Lower lobe of right lung (tissue), 2 donors: ENCODE results near the gene SLC2A11. TPM values are rescaled to one million over a fixed set of nuclear protein-coding genes. Genes with fewer than 3 reads are reported as not detected.
A peak's percentile ranks its signal among the peaks of the same experiment; 100 is the strongest.
"Not testable (repeated sequence)": the region's sequence is repeated elsewhere in the genome, so short reads cannot be mapped to it uniquely, and the experiment has no call there.

Experiments
- ATAC-seq, 2 donors: fragments of 200-7000 bp; cut with Tn5 transposase; one replicate each; pipeline ENCODE4 v1.9.1; 2020 to 2022; ENCODE audit warnings: mild to moderate bottlenecking in 2 of 2, moderate library complexity in 2 of 2
- DNase-seq: peaks from one replicate; pipeline ENCODE4 v3.0.0-alpha.2; 2020
- H3K27ac ChIP-seq: fragments of 200-600 bp; one replicate; pipeline ENCODE4 v1.8.0; 2022
- H3K27me3 ChIP-seq: fragments of 200-600 bp; one replicate; pipeline ENCODE4 v1.8.0; 2022; ENCODE audit warnings: low read depth
- H3K36me3 ChIP-seq: fragments of 200-600 bp; one replicate; pipeline ENCODE4 v1.8.0; 2022; ENCODE audit warnings: mild to moderate bottlenecking
- H3K4me1 ChIP-seq: fragments of 200-600 bp; one replicate; pipeline ENCODE4 v1.8.0; 2022
- H3K4me3 ChIP-seq: fragments of 200-600 bp; one replicate; pipeline ENCODE4 v1.8.0; 2022; ENCODE audit warnings: mild to moderate bottlenecking
- H3K9me3 ChIP-seq: fragments of 200-600 bp; one replicate; pipeline ENCODE4 v1.8.0; 2022
- intact Hi-C: fragments of 100-400 bp; cut with DNase I; formaldehyde crosslinking; loops from one replicate; pipeline ENCODE4 v1.11.0; 2022
- total RNA-seq: library from RNA; stranded (reverse); fragmentation: NEBNext Ultra II Directional; extraction: Animal tissue kit (Norgen Biotek cat#: 25700); gene quantifications from one replicate; pipeline ENCODE4 v1.2.1, GENCODE V29; 2021
- TF ChIP-seq, protein P1 (sequence below): fragments of 200-600 bp; IDR thresholded peaks from one replicate; pipeline ENCODE4 v1.8.0; 2022; ENCODE audit warnings: antibody characterized with exemption, mild to moderate bottlenecking
- donor health status: DM: no; HTN: yes; CAD: no; lungs with severe emphysema.

Gene SLC2A11
- total RNA-seq, 1 donor from 2014 or later = 12.7 TPM

DNA sequence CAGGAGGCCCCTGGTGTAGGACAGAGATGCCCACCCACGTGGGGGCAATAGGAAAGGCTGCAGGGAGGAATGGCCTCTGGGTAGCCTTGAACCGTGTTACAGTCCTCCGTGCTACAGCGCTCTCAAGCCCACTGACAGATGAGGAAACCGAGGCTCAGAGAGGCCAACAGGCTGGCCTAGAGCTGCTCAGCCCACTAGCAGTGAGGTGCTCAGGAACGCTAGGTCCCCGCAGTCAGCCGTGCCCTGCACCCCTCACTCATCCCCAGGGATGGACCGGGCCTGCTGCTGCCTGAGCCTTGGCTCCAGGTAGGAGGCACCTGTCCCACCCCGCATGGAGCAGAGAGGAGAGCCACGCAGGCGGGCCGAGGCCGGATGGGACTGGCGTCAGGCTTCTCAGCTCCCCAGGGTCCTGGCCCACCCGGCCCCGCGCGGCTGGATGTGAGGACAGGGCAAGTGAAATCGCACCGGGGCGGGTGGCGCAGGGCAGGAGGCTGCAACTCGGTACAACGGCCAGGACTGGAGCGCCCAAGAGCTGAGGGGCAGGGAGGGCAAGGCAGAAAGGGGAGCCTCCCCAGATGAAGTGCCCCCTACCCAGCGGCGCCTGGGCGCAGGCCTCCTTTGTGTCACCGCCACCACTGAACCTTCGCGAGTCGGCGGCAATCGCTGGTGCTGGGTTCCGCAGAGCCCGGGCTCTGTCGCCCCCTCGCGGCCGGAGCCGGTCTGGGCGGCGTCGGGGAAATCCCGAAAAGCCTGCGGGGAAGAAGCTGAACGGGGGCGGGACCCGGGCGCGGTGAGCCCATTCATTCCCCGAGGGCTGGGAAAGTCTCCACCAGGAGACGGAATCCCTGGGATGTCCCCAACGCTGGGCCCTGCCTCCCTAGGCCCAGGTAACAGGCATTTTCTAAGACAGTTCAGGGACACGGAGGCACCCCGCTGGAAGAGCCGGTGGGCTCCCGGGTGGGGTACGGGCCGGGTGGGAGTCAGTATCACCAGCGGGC lies 8.4 kb upstream of the SLC2A11 start:
- TF ChIP-seq, protein P1, sequence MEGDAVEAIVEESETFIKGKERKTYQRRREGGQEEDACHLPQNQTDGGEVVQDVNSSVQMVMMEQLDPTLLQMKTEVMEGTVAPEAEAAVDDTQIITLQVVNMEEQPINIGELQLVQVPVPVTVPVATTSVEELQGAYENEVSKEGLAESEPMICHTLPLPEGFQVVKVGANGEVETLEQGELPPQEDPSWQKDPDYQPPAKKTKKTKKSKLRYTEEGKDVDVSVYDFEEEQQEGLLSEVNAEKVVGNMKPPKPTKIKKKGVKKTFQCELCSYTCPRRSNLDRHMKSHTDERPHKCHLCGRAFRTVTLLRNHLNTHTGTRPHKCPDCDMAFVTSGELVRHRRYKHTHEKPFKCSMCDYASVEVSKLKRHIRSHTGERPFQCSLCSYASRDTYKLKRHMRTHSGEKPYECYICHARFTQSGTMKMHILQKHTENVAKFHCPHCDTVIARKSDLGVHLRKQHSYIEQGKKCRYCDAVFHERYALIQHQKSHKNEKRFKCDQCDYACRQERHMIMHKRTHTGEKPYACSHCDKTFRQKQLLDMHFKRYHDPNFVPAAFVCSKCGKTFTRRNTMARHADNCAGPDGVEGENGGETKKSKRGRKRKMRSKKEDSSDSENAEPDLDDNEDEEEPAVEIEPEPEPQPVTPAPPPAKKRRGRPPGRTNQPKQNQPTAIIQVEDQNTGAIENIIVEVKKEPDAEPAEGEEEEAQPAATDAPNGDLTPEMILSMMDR = peak; percentile 99
- intact Hi-C loops = no loop called here
- peak; percentile 87 for DNase-seq
- Histone ChIP-seq H3K27ac (no peak overlapping the region), H3K4me1 (peaks cover 34% of the 10 kb centered on the region), H3K9me3 (no peaks in the 10 kb centered on the region), H3K4me3 (no peak overlapping the region), H3K36me3 (no peaks in the 10 kb centered on the region), H3K27me3 (no peaks in the 10 kb centered on the region)
- peak; percentile 90 for ATAC-seq

DNA sequence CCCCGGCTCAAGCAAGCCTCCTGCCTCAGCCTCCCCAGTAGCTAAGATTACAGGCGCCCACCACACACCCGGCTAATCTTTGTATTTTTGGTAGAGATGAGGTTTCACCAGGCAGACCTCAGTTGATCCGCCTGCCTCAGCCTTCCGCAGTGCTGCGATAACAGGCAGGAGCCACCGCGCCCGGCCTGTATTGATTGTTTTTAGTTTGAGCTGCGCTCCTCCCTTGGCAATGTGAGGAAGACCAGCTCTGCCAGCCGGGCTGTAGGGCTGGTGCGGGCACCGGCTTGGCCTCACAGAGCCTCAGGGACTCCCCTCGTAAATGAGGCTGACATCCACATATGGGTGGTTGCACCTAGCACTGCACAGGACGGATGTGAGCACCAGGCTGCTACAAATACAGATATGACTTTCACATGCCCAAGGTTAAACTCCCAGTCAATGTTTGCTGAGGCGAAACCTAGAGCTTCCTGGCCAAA lies 7.5 kb upstream of the SLC2A11 start:
- Histone ChIP-seq H3K27ac (no peak overlapping the region), H3K36me3 (no peaks in the 10 kb centered on the region), H3K27me3 (no peaks in the 10 kb centered on the region), H3K4me1 (peaks cover 25% of the 10 kb centered on the region), H3K4me3 (no peak overlapping the region), H3K9me3 (no peaks in the 10 kb centered on the region)
- intact Hi-C loops = no loop called here
- no peak for ATAC-seq
- TF ChIP-seq, protein P1 = no peak
- DNase-seq = no peak

DNA sequence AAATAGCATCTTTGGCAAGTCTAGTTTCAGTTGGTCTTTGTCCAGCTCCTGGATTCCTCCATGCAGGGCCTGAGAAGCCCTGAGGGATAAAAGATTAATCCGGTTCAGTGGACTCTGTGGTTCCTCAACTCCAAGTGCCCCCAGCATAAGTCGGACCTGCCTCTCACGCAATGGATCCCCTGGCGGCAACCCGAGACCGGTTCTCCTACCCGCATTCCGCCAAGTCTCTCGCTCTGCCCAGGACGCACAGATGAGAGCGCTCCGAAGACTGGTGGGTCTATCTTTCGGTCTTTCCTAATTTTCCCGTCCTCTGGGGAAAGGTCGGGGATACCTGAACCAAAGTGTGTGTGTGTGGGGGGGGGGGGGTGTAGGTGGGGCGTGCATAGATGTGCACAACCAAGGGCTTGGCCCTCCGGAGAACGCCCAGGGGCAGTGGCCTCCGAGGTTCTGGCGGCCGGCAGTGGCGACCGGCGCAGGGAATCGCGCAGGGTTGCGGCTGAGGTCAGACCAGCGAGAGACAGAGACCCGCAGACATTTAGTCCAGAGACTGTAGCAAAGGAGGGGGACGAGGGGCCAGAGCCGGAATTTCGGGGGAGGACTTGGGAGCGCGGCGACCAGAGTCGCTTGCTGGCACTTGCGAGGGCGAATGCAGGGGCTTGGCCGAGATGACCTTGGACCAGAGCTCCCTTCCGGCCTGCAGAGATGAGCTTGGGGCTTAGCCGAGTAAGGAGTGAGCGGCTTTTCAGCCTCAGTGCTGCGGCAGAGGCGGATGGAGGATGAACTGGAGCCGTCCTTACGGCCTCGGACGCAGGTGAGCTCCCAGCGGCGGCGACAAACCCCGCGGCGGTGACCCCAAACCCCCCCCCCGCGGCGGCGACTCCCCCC lies 712 bp upstream of the SLC2A11 start:
- ATAC-seq = peak; percentile 64 to 69
- TF ChIP-seq, protein P1 = no peak
- no peak for DNase-seq
- peak overlapping the region; percentile 83 for H3K4me3 ChIP-seq
- peak overlapping the region; percentile 87 for H3K27ac ChIP-seq
- no peaks in the 10 kb centered on the region for H3K9me3 ChIP-seq
- no peaks in the 10 kb centered on the region for H3K36me3 ChIP-seq
- H3K4me1 ChIP-seq = peaks cover 9% of the 10 kb centered on the region
- H3K27me3 ChIP-seq = no peaks in the 10 kb centered on the region
- intact Hi-C loops = no loop called here

DNA sequence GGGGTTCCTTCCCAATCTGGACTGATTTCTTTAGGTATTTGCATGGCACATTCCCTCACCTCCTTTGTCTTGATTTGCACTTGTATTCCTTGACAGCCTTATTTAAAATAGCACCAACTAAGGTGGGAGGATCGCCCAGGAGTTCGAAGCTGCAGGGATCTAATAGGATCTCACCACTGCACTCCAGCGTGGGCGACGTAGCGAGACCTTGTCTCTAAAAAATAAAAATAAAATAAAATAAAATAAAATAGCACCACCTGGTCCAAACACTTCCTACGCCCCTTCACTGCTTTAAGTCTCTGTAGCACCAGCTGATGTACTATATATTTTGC lies 775 bp downstream of the SLC2A11 start:
- no peaks in the 10 kb centered on the region for H3K27me3 ChIP-seq
- H3K9me3 ChIP-seq = no peaks in the 10 kb centered on the region
- no peaks in the 10 kb centered on the region for H3K36me3 ChIP-seq
- H3K4me3 ChIP-seq = peak overlapping the region; percentile 83
- intact Hi-C loops = no loop called here
- ATAC-seq (no peak), DNase-seq (no peak)
- TF ChIP-seq, protein P1 = no peak
- peak overlapping the region; percentile 87 for H3K27ac ChIP-seq
- peaks cover 9% of the 10 kb centered on the region for H3K4me1 ChIP-seq

DNA sequence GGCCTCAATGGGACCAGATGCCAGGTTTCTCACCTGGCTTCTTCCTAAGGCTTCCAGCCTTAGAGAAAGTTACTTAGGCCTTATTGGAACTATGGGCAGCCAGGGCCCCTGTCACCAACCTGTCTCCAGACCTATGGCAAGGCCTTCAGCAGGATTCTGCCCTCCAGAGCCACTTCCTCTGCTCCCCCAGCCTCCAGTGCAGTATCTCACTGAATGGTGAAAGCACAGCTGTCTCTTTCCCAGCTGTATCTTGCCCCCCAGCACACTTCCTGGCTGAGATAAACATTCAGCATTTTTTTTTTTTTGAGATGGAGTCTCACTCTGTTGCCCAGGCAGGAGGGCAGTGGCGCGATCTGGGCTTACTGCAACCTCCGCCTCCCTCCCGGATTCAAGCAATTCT lies 1.5 kb downstream of the SLC2A11 start:
- Histone ChIP-seq H3K9me3 (no peaks in the 10 kb centered on the region), H3K36me3 (no peaks in the 10 kb centered on the region), H3K27ac (no peak overlapping the region), H3K4me1 (peaks cover 9% of the 10 kb centered on the region), H3K4me3 (no peak overlapping the region), H3K27me3 (no peaks in the 10 kb centered on the region)
- TF ChIP-seq, protein P1 = no peak
- intact Hi-C loops = no loop called here
- DNase-seq (no peak), ATAC-seq (no peak)

DNA sequence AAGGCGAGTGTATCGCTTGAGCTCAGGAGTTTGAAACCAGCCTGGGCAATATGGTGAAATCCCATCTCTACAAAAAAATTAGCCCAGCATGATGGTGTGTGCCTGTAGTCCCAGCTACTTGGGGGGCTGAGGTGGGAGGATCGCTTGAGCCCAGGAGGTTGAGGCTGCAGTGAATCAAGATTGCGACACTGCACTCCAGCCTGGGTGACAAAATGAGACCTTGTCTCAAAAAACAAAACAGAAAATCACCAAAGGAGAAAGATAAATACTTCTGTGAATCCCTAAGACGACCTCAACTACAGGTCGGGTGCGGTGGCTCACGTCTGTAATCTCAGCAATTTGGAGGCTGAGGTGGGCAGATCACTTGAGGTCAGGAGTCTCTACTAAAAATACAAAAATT lies 2.5 kb downstream of the SLC2A11 start:
- ATAC-seq, H3K27me3 ChIP-seq, H3K9me3 ChIP-seq, H3K27ac ChIP-seq, H3K4me1 ChIP-seq, intact Hi-C loops, H3K36me3 ChIP-seq, DNase-seq, H3K4me3 ChIP-seq: not testable (repeated sequence)
